Thymus (tissue), 11 donors: ENCODE results near the gene NEXN. TPM values are rescaled to one million over a fixed set of nuclear protein-coding genes. Genes with fewer than 3 reads are reported as not detected.
A peak's percentile ranks its signal among the peaks of the same experiment; 100 is the strongest.
"Not testable (repeated sequence)": the region's sequence is repeated elsewhere in the genome, so short reads cannot be mapped to it uniquely, and the experiment has no call there.

Experiments used
- DNase-seq, 9 donors: peaks; one replicate each; pipeline ENCODE4 v3.0.0-alpha.2; 2013; ENCODE audit warnings: low spot score in 9 of 9, low read depth in 6 of 9, missing footprints in 1 of 9
- H3K27ac ChIP-seq, 2 donors: one replicate each; pipeline ENCODE4 v1.5.1; 2013; ENCODE audit warnings: control low read depth in 1 of 2, low read depth in 1 of 2, low read length in 1 of 2, mild to moderate bottlenecking in 1 of 2, moderate library complexity in 1 of 2
- H3K27me3 ChIP-seq, 2 donors: one replicate each; pipeline ENCODE4 v1.5.1; 2013; ENCODE audit warnings: low read length in 1 of 2; ENCODE audit not compliant: control insufficient read depth in 2 of 2, insufficient read depth in 1 of 2
- H3K36me3 ChIP-seq, 2 donors: one replicate each; pipeline ENCODE4 v1.5.1; 2013; ENCODE audit warnings: low read length in 1 of 2, mild to moderate bottlenecking in 1 of 2, moderate library complexity in 1 of 2; ENCODE audit not compliant: control insufficient read depth in 2 of 2, insufficient read depth in 2 of 2
- H3K4me1 ChIP-seq, 2 donors: one replicate each; pipeline ENCODE4 v1.5.1; 2013; ENCODE audit warnings: low read length in 2 of 2; ENCODE audit not compliant: control insufficient read depth in 2 of 2, insufficient read depth in 2 of 2
- H3K4me3 ChIP-seq, 2 donors: one replicate each; pipeline ENCODE4 v1.5.1; 2013; ENCODE audit warnings: low read length in 2 of 2, control low read depth in 1 of 2, mild to moderate bottlenecking in 1 of 2
- H3K9me3 ChIP-seq, 2 donors: one replicate each; pipeline ENCODE4 v1.5.1; 2013; ENCODE audit warnings: low read length in 1 of 2, mild to moderate bottlenecking in 1 of 2; ENCODE audit not compliant: control insufficient read depth in 2 of 2, insufficient read depth in 1 of 2
- WGBS: extraction: QIAGEN DNeasy Blood & Tissue Kit; methylation state at CpG from one replicate; pipeline ENCODE4 v1.1.7; 2013; 5-methylcytosine and 5-hydroxymethylcytosine counted together
- polyA plus RNA-seq: library from polyadenylated mRNA; stranded (reverse); fragments of 200-250 nt; gene quantifications from one replicate; pipeline ENCODE4 v1.2.3, GENCODE V29; 2013
- total RNA-seq: library from RNA; stranded (reverse); fragments of 120-200 nt; gene quantifications from one replicate; pipeline ENCODE4 v1.2.4, GENCODE V29; 2013
- donor health status: healthy.

NEXN gene
- total and polyA plus RNA-seq, 2 donors: 0.52 to 11.6 TPM

DNA sequence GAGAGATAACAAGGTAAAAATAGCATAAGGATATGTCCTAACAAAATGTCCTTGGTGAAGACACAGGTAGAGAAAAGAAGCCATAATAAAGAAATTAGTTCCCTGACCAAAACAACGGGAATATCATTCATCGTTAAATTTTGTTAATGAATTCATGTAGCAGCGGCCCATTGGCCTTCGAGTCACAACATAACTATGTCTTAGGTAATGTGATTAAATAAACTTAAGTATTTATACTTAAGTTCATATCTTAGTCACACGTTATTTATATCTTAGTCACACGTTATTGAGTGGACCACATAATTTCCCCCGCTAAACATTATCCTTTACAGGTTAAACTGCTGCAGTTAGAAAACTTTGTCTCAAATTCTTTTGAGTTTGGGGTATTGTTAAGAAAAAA, 1.2 kb downstream of the NEXN start:
- Histone ChIP-seq H3K36me3 (no peaks in the 10 kb centered on the region), H3K27ac (no peak overlapping the region), H3K4me1 (peaks cover 4 to 6% of the 10 kb centered on the region in 2 donors), H3K4me3 (no peak overlapping the region), H3K27me3 (peaks cover 12 to 20% of the 10 kb centered on the region in 2 donors), H3K9me3 (no peaks in the 10 kb centered on the region)
- WGBS: 95% methylated on average over 7 of the region's 7 CpGs
- DNase-seq: no peak

GRCh38 chr1:77891200-77891599, 2.8 kb downstream of the NEXN start:
- 100% methylated on average over 1 of the region's 1 CpG for WGBS
- no peak overlapping the region for H3K4me3 ChIP-seq
- H3K27ac ChIP-seq: no peak overlapping the region
- H3K4me1 ChIP-seq: peaks cover 4 to 6% of the 10 kb centered on the region in 2 donors
- peaks cover 12 to 20% of the 10 kb centered on the region in 2 donors for H3K27me3 ChIP-seq
- H3K36me3 ChIP-seq: no peaks in the 10 kb centered on the region
- no peaks in the 10 kb centered on the region for H3K9me3 ChIP-seq
- DNase-seq: no peak

- H3K4me3 ChIP-seq: no peak overlapping the region
- H3K4me1 ChIP-seq: no peaks in the 10 kb centered on the region
- 95% methylated on average over 4 of the region's 4 CpGs for WGBS
- H3K36me3 ChIP-seq: no peaks in the 10 kb centered on the region
- no peaks in the 10 kb centered on the region for H3K9me3 ChIP-seq
- no peak for DNase-seq
- H3K27me3 ChIP-seq: no peaks in the 10 kb centered on the region
- no peak overlapping the region for H3K27ac ChIP-seq
Measured at GRCh38 chr1:77899647-77900320, 11.4 kb downstream of the NEXN start.

- peak in 3 of 9 donors; percentile 15 to 49 (median 24) for DNase-seq
- H3K27ac ChIP-seq: no peak overlapping the region
- no peaks in the 10 kb centered on the region for H3K4me1 ChIP-seq
- WGBS: 49% methylated on average over 4 of the region's 4 CpGs
- no peaks in the 10 kb centered on the region for H3K36me3 ChIP-seq
- H3K9me3 ChIP-seq: no peaks in the 10 kb centered on the region
- H3K4me3 ChIP-seq: no peak overlapping the region
- H3K27me3 ChIP-seq: no peaks in the 10 kb centered on the region
Measured at GRCh38 chr1:77900687-77901293, 12.4 kb downstream of the NEXN start.

- H3K36me3 ChIP-seq: no peaks in the 10 kb centered on the region
- no peaks in the 10 kb centered on the region for H3K27me3 ChIP-seq
- H3K4me3 ChIP-seq: no peak overlapping the region
- DNase-seq: no peak
- no peak overlapping the region for H3K27ac ChIP-seq
- 92% methylated on average over 1 of the region's 1 CpG for WGBS
- no peaks in the 10 kb centered on the region for H3K4me1 ChIP-seq
- no peaks in the 10 kb centered on the region for H3K9me3 ChIP-seq
Measured at GRCh38 chr1:77905603-77906002, 17.2 kb downstream of the NEXN start.

- Histone ChIP-seq H3K9me3 (no peaks in the 10 kb centered on the region), H3K27me3 (no peaks in the 10 kb centered on the region), H3K4me3 (no peak overlapping the region), H3K36me3 (no peaks in the 10 kb centered on the region), H3K27ac (no peak overlapping the region), H3K4me1 (no peaks in the 10 kb centered on the region)
- WGBS: 97% methylated on average over 2 of the region's 2 CpGs
- no peak for DNase-seq
Measured at GRCh38 chr1:77906019-77906545, 17.7 kb downstream of the NEXN start.

DNA sequence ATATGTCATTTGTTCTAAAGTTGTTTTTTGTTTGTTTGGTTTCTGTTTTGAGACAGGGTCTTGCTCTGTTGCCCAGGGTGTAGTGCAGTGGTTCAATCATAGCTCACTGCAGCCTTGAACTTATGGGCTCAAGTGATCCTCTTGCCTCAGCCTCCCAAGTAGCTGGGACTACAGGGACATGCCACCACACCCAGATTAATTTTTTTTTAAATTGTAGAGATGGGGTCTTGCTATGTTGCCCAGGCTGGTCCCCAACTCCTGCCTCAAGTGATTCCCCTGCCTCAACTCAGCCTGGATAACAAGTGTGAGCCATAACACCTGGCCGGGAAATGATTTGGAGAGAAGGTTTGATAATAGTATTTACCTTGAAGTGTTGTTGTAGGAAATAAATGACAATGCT, 18.2 kb downstream of the NEXN start:
- H3K27ac ChIP-seq: no peak overlapping the region
- H3K4me3 ChIP-seq: no peak overlapping the region
- H3K4me1 ChIP-seq: no peaks in the 10 kb centered on the region
- no peaks in the 10 kb centered on the region for H3K9me3 ChIP-seq
- no peaks in the 10 kb centered on the region for H3K27me3 ChIP-seq
- no peaks in the 10 kb centered on the region for H3K36me3 ChIP-seq
- 97% methylated on average over 1 of the region's 1 CpG for WGBS
- DNase-seq: no peak

- WGBS: 98% methylated on average over 4 of the region's 4 CpGs
- Histone ChIP-seq H3K27ac (no peak overlapping the region), H3K4me3 (no peak overlapping the region)
Measured at GRCh38 chr1:77910116-77910515, 21.7 kb downstream of the NEXN start.

DNA sequence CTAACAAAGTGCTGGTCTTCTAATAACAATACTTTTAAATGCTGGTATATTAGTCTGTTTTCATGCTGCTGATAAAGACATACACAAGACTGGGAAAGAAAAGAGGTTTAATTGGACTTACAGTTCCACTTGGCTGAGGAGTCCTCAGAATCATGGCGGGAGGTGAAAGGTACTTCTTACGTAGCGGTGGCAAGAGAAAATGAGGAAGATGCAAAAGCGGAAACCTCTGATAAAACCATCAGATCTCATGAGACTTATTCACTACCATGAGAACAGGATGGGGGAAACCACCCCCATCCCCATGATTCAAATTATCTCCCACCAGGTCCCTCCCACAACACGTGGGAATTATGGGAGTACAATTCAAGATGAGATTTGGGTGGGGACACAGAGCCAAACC, 30.5 kb downstream of the NEXN start:
- not testable (repeated sequence) for H3K36me3 ChIP-seq, H3K27me3 ChIP-seq
- WGBS: 96% methylated on average over 5 of the region's 5 CpGs

More at GRCh38 chr1:77910116-77910515, 21.7 kb downstream of the NEXN start:
- no peaks in the 10 kb centered on the region for H3K4me1 ChIP-seq
- no peaks in the 10 kb centered on the region for H3K36me3 ChIP-seq
- no peaks in the 10 kb centered on the region for H3K9me3 ChIP-seq
- H3K27me3 ChIP-seq: no peaks in the 10 kb centered on the region
- DNase-seq: no peak

More for the DNA sequence above, 30.5 kb downstream of the NEXN start:
- H3K27ac ChIP-seq, H3K9me3 ChIP-seq, H3K4me1 ChIP-seq, DNase-seq, H3K4me3 ChIP-seq: not testable (repeated sequence)
